ENCODE measurements around the gene ACSF3.
"Not testable (repeated sequence)": the region's sequence is repeated elsewhere in the genome, so short reads cannot be mapped to it uniquely, and the experiment has no call there.

Gene ACSF3

GRCh38 chr16:89084814-89085612 lies 8.6 kb upstream of the ACSF3 start:
- Histone ChIP-seq H3K27ac (no peak overlapping the region), H3K36me3 (ENCODE audit: insufficient read depth, low read length) (no peaks in the 10 kb centered on the region), H3K9me3 (ENCODE audit: low read depth, low read length) (no peaks in the 10 kb centered on the region), H3K4me3 (no peak overlapping the region), H3K9ac (ENCODE audit: insufficient read length) (no peak overlapping the region)
- no peak for DNase-seq (ENCODE audit: low read depth, low spot score)
- TF ChIP-seq POLR2AphosphoS5 (IDR thresholded peaks at IDR 0.05; ENCODE audit: borderline replicate concordance, low read depth, low read length) (no peak), EZH2 (IDR thresholded peaks at IDR 0.05) (no peak), FOXP2 (optimal IDR thresholded peaks at IDR 0.05; ENCODE audit: control extremely low read depth, extremely low read length, insufficient read depth) (no peak)

DNA sequence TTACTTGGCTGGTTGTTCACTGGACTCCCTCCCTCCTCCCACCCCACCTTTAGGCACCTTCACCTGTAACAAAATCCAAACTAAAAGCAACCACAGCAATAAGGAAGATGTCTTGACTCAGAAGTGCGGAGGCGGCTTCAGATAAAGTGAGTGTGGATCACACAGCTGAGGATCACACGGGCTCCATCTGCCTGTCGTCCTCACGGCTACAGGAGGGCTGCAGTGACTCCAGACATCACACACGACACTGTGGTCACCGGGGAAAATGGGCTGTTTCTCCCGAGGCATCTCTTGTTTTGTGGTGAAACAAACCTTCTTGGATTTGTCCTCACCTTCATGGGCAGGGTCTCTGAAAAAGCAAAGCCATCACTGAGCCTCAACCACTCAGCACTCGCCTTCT lies 7.9 kb upstream of the ACSF3 start:
- H3K27ac ChIP-seq, result no peak overlapping the region
- no peak overlapping the region for H3K9ac ChIP-seq (ENCODE audit: insufficient read length)
- H3K36me3 ChIP-seq (ENCODE audit: insufficient read depth, low read length), result no peaks in the 10 kb centered on the region
- no peak for DNase-seq (ENCODE audit: low read depth, low spot score)
- no peaks in the 10 kb centered on the region for H3K9me3 ChIP-seq (ENCODE audit: low read depth, low read length)
- no peak for TF ChIP-seq POLR2AphosphoS5 (IDR thresholded peaks at IDR 0.05; ENCODE audit: borderline replicate concordance, low read depth, low read length)
- TF ChIP-seq EZH2 (IDR thresholded peaks at IDR 0.05), result no peak
- TF ChIP-seq FOXP2 (optimal IDR thresholded peaks at IDR 0.05; ENCODE audit: control extremely low read depth, extremely low read length, insufficient read depth), result no peak
- no peak overlapping the region for H3K4me3 ChIP-seq

DNA sequence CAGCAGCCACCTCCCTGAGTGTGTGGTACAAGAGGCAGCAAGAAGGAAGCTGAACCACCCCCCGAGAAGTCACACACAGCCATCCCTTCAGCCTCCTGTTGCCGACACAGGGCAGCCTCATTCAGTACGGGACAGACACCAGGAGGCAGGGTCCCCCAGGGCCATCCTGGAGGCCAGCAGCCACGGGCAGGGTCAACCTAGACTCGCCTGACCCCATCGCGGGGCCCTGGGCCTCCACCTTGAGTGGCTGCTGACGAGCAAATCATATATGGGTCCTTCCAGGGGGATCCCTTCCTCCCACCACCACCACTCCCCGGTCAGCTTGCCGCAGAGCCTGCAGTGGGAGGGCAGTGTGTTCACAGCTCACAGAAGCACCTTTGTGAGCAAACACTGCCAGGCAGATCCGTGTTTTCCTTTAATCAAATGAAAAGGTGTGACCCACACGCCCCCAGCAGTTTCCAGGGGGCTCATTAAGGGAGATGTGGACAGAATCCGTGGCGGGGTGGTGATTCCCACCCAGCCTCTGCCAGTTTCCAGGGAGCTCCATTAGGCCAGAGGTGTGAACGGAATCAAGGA lies 5.6 kb upstream of the ACSF3 start:
- no peak overlapping the region for H3K9ac ChIP-seq (ENCODE audit: insufficient read length)

GRCh38 chr16:89089120-89089519 lies 4.5 kb upstream of the ACSF3 start:
- H3K27ac ChIP-seq, result no peak overlapping the region
- no peaks in the 10 kb centered on the region for H3K9me3 ChIP-seq (ENCODE audit: low read depth, low read length)
- H3K9ac ChIP-seq (ENCODE audit: insufficient read length), result no peak overlapping the region
- TF ChIP-seq POLR2AphosphoS5 (IDR thresholded peaks at IDR 0.05; ENCODE audit: borderline replicate concordance, low read depth, low read length) (no peak), FOXP2 (optimal IDR thresholded peaks at IDR 0.05; ENCODE audit: control extremely low read depth, extremely low read length, insufficient read depth) (no peak), EZH2 (IDR thresholded peaks at IDR 0.05) (no peak)
- H3K36me3 ChIP-seq (ENCODE audit: insufficient read depth, low read length), result no peaks in the 10 kb centered on the region
- no peak for DNase-seq (ENCODE audit: low read depth, low spot score)
- H3K4me3 ChIP-seq, result no peak overlapping the region

More for the DNA sequence above, 5.6 kb upstream of the ACSF3 start:
- H3K36me3 ChIP-seq (ENCODE audit: insufficient read depth, low read length), result no peaks in the 10 kb centered on the region
- H3K27ac ChIP-seq, result no peak overlapping the region
- H3K9me3 ChIP-seq (ENCODE audit: low read depth, low read length), result no peaks in the 10 kb centered on the region
- H3K4me3 ChIP-seq, result no peak overlapping the region
- no peak for DNase-seq (ENCODE audit: low read depth, low spot score)
- TF ChIP-seq EZH2 (IDR thresholded peaks at IDR 0.05) (no peak), POLR2AphosphoS5 (IDR thresholded peaks at IDR 0.05; ENCODE audit: borderline replicate concordance, low read depth, low read length) (no peak), FOXP2 (optimal IDR thresholded peaks at IDR 0.05; ENCODE audit: control extremely low read depth, extremely low read length, insufficient read depth) (no peak)

GRCh38 chr16:89090182-89090630 lies 3.4 kb upstream of the ACSF3 start:
- H3K9ac ChIP-seq (ENCODE audit: insufficient read length), result no peak overlapping the region
- H3K27ac ChIP-seq, result no peak overlapping the region
- no peak for DNase-seq (ENCODE audit: low read depth, low spot score)
- no peak overlapping the region for H3K4me3 ChIP-seq
- no peak for TF ChIP-seq EZH2 (IDR thresholded peaks at IDR 0.05)
- TF ChIP-seq POLR2AphosphoS5 (IDR thresholded peaks at IDR 0.05; ENCODE audit: borderline replicate concordance, low read depth, low read length), result no peak
- no peak for TF ChIP-seq FOXP2 (optimal IDR thresholded peaks at IDR 0.05; ENCODE audit: control extremely low read depth, extremely low read length, insufficient read depth)
- H3K9me3 ChIP-seq (ENCODE audit: low read depth, low read length), result no peaks in the 10 kb centered on the region
- H3K36me3 ChIP-seq (ENCODE audit: insufficient read depth, low read length), result no peaks in the 10 kb centered on the region

GRCh38 chr16:89090669-89091426 lies 2.8 kb upstream of the ACSF3 start:
- no peak for DNase-seq (ENCODE audit: low read depth, low spot score)
- Histone ChIP-seq H3K9me3 (ENCODE audit: low read depth, low read length) (no peaks in the 10 kb centered on the region), H3K36me3 (ENCODE audit: insufficient read depth, low read length) (no peaks in the 10 kb centered on the region), H3K27ac (no peak overlapping the region), H3K4me3 (no peak overlapping the region), H3K9ac (ENCODE audit: insufficient read length) (no peak overlapping the region)
- TF ChIP-seq EZH2 (IDR thresholded peaks at IDR 0.05), result no peak
- no peak for TF ChIP-seq FOXP2 (optimal IDR thresholded peaks at IDR 0.05; ENCODE audit: control extremely low read depth, extremely low read length, insufficient read depth)
- TF ChIP-seq POLR2AphosphoS5 (IDR thresholded peaks at IDR 0.05; ENCODE audit: borderline replicate concordance, low read depth, low read length), result no peak

DNA sequence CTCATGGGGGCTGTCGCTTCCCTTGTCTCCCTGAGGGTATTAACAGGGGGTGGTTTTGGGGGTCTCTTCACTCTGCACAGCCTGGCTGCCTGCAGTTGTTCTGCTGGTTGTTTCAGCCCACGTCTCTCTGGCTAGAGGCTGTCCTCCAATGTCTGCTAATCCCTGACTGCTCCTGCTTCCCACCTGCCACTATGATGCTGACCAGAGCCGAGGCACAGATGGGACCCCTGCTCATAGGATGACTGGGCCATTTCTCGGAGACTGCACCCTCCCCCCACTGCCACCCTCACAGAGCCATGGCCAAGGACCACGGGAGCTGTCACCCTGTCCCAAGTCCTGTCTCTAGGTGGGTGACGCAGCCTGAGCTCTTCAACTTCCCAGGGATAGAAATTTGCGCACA lies 1.6 kb upstream of the ACSF3 start:
- DNase-seq (ENCODE audit: low read depth, low spot score), result no peak
- Histone ChIP-seq H3K4me3 (no peak overlapping the region), H3K9me3 (ENCODE audit: low read depth, low read length) (no peaks in the 10 kb centered on the region), H3K36me3 (ENCODE audit: insufficient read depth, low read length) (no peaks in the 10 kb centered on the region), H3K9ac (ENCODE audit: insufficient read length) (no peak overlapping the region), H3K27ac (no peak overlapping the region)
- no peak for TF ChIP-seq POLR2AphosphoS5 (IDR thresholded peaks at IDR 0.05; ENCODE audit: borderline replicate concordance, low read depth, low read length)
- no peak for TF ChIP-seq FOXP2 (optimal IDR thresholded peaks at IDR 0.05; ENCODE audit: control extremely low read depth, extremely low read length, insufficient read depth)
- TF ChIP-seq EZH2 (IDR thresholded peaks at IDR 0.05), result no peak

GRCh38 chr16:89093252-89093601 lies 425 bp upstream of the ACSF3 start:
- not testable (repeated sequence) for H3K36me3 ChIP-seq (ENCODE audit: insufficient read depth, low read length); H3K27ac ChIP-seq; H3K9ac ChIP-seq (ENCODE audit: insufficient read length); DNase-seq (ENCODE audit: low read depth, low spot score); H3K9me3 ChIP-seq (ENCODE audit: low read depth, low read length)
- H3K4me3 ChIP-seq, result peak overlapping the region; percentile 78

Data from SK-N-MC (cell line).